Progenitor cell of endocrine pancreas (in vitro differentiated cells): ENCODE data around the gene STK32B. TPM values are rescaled to one million over a fixed set of nuclear protein-coding genes. Genes with fewer than 3 reads are reported as not detected.

Source experiments
- DNase-seq: peaks from one replicate; pipeline ENCODE4 v3.0.0; 2021; ENCODE audit warnings: low spot score; ENCODE audit not compliant: unreplicated experiment
- H3K27ac Mint-ChIP-seq: 2 replicates; pipeline ENCODE4 v1.8.0; 2021; ENCODE audit warnings: mild to moderate bottlenecking, moderate library complexity, mixed read lengths
- H3K27me3 Mint-ChIP-seq: 2 replicates; pipeline ENCODE4 v1.8.0; 2021; ENCODE audit warnings: mixed read lengths
- H3K36me3 Mint-ChIP-seq: 2 replicates; pipeline ENCODE4 v1.8.0; 2022; ENCODE audit warnings: mixed read lengths; ENCODE audit not compliant: insufficient read depth
- H3K4me1 Mint-ChIP-seq: 2 replicates; pipeline ENCODE4 v1.8.0; 2021; ENCODE audit warnings: low read depth, mixed read lengths
- H3K4me3 Mint-ChIP-seq: 2 replicates; pipeline ENCODE4 v1.8.0; 2021; ENCODE audit warnings: low read depth, mild to moderate bottlenecking, moderate library complexity, mixed read lengths
- H3K9me3 Mint-ChIP-seq: 2 replicates; pipeline ENCODE4 v1.8.0; 2021; ENCODE audit warnings: low read depth, mixed read lengths
- CTCF ChIP-seq: fragments of 200-600 bp; sonication (generic); IDR thresholded peaks from one replicate; pipeline ENCODE4 v1.5.0; 2021; ENCODE audit warnings: antibody characterized with exemption, mild to moderate bottlenecking; ENCODE audit not compliant: unreplicated experiment
- total RNA-seq: library from RNA; stranded (reverse); gene quantifications from 2 replicates; pipeline ENCODE4 v1.2.1, GENCODE V29; 2021

STK32B gene
- total RNA-seq, 1 donor from 2014 or later, result 0.36 TPM

- no peaks in the 10 kb centered on the region for H3K4me1 Mint-ChIP-seq
- no peak for DNase-seq
- TF ChIP-seq CTCF, result no peak
- no peaks in the 10 kb centered on the region for H3K27me3 Mint-ChIP-seq
- no peaks in the 10 kb centered on the region for H3K9me3 Mint-ChIP-seq
- H3K4me3 Mint-ChIP-seq, result no peak overlapping the region
- H3K27ac Mint-ChIP-seq, result no peak overlapping the region
- no peaks in the 10 kb centered on the region for H3K36me3 Mint-ChIP-seq
Measured at GRCh38 chr4:5471691-5472090, 420.4 kb downstream of the STK32B start.

GRCh38 chr4:5472160-5472591 lies 420.9 kb downstream of the STK32B start:
- no peaks in the 10 kb centered on the region for H3K9me3 Mint-ChIP-seq
- no peak for TF ChIP-seq CTCF
- no peak for DNase-seq
- H3K4me3 Mint-ChIP-seq, result no peak overlapping the region
- no peaks in the 10 kb centered on the region for H3K4me1 Mint-ChIP-seq
- no peaks in the 10 kb centered on the region for H3K36me3 Mint-ChIP-seq
- no peaks in the 10 kb centered on the region for H3K27me3 Mint-ChIP-seq
- no peak overlapping the region for H3K27ac Mint-ChIP-seq

GRCh38 chr4:5473125-5473524 lies 421.8 kb downstream of the STK32B start:
- no peaks in the 10 kb centered on the region for H3K27me3 Mint-ChIP-seq
- H3K4me1 Mint-ChIP-seq, result no peaks in the 10 kb centered on the region
- TF ChIP-seq CTCF, result no peak
- no peak for DNase-seq
- H3K4me3 Mint-ChIP-seq, result no peak overlapping the region
- H3K9me3 Mint-ChIP-seq, result no peaks in the 10 kb centered on the region
- no peaks in the 10 kb centered on the region for H3K36me3 Mint-ChIP-seq
- H3K27ac Mint-ChIP-seq, result no peak overlapping the region

- DNase-seq, result no peak
- H3K9me3 Mint-ChIP-seq, result no peaks in the 10 kb centered on the region
- H3K27ac Mint-ChIP-seq, result no peak overlapping the region
- no peaks in the 10 kb centered on the region for H3K36me3 Mint-ChIP-seq
- H3K27me3 Mint-ChIP-seq, result no peaks in the 10 kb centered on the region
- H3K4me3 Mint-ChIP-seq, result no peak overlapping the region
- no peaks in the 10 kb centered on the region for H3K4me1 Mint-ChIP-seq
- no peak for TF ChIP-seq CTCF
Measured at GRCh38 chr4:5474756-5475155, 423.5 kb downstream of the STK32B start.

- Mint-ChIP-seq H3K4me1 (no peaks in the 10 kb centered on the region), H3K9me3 (peaks cover 7% of the 10 kb centered on the region), H3K27me3 (no peaks in the 10 kb centered on the region), H3K36me3 (no peaks in the 10 kb centered on the region), H3K27ac (no peak overlapping the region), H3K4me3 (no peak overlapping the region)
- DNase-seq, result no peak
- no peak for TF ChIP-seq CTCF
Measured at GRCh38 chr4:5477613-5478012, 426.3 kb downstream of the STK32B start.
